NCI-H82 treated with DMSO at 0.1 percent for 48 hours (cell line): ENCODE data around the gene KIRREL2.
"Not testable (repeated sequence)": the region's sequence is repeated elsewhere in the genome, so short reads cannot be mapped to it uniquely, and the experiment has no call there.

Experiments used
- DNase-seq: peaks from one replicate; lab custom pipeline; 2025; ENCODE audit not compliant: unreplicated experiment; lab: John Stamatoyannopoulos, UW

KIRREL2 gene

GRCh38 chr19:35895911-35896642 lies 39.4 kb downstream of the KIRREL2 start:
- DNase-seq = no peak

GRCh38 chr19:35896643-35897040 lies 39.9 kb downstream of the KIRREL2 start:
- DNase-seq = no peak

GRCh38 chr19:35897706-35898451 lies 41.2 kb downstream of the KIRREL2 start:
- no peak for DNase-seq

- DNase-seq = no peak
Measured at GRCh38 chr19:35898499-35898809, 41.7 kb downstream of the KIRREL2 start.

- DNase-seq = peak; percentile 57
Measured at GRCh38 chr19:35899547-35900214, 43.0 kb downstream of the KIRREL2 start.

- DNase-seq = no peak
Measured at GRCh38 chr19:35901055-35901644, 44.4 kb downstream of the KIRREL2 start.

- DNase-seq = no peak
Measured at GRCh38 chr19:35901854-35902661, 45.3 kb downstream of the KIRREL2 start, which contains the start of gene HCST. Gene HCST (plus strand): TSS chr19:35902529. CDS start chr19:35902594, 65 bp downstream.

- no peak for DNase-seq
Measured at GRCh38 chr19:35902870-35903475, 46.3 kb downstream of the KIRREL2 start.

GRCh38 chr19:35903550-35904179 lies 47.0 kb downstream of the KIRREL2 start:
- no peak for DNase-seq

- DNase-seq = no peak
Measured at GRCh38 chr19:35904311-35905068, 47.8 kb downstream of the KIRREL2 start.

- no peak for DNase-seq
Measured at GRCh38 chr19:35905178-35905727, 48.5 kb downstream of the KIRREL2 start.

- DNase-seq = no peak
Measured at GRCh38 chr19:35907377-35907745, 50.6 kb downstream of the KIRREL2 start.

GRCh38 chr19:35908010-35908441 lies 51.3 kb downstream of the KIRREL2 start, which contains the start of gene TYROBP:
Gene TYROBP (minus strand): TSS chr19:35908295. CDS start chr19:35908228, 67 bp downstream.
- DNase-seq = no peak

GRCh38 chr19:35908973-35909683 lies 52.4 kb downstream of the KIRREL2 start:
- no peak for DNase-seq

- no peak for DNase-seq
Measured at GRCh38 chr19:35909684-35910035, 52.9 kb downstream of the KIRREL2 start.

GRCh38 chr19:35910355-35910754 lies 53.6 kb downstream of the KIRREL2 start:
- DNase-seq = not testable (repeated sequence)

- no peak for DNase-seq
Measured at GRCh38 chr19:35911173-35911572, 54.5 kb downstream of the KIRREL2 start.

GRCh38 chr19:35911790-35912189 lies 55.1 kb downstream of the KIRREL2 start:
- DNase-seq = no peak
